GM19467 (cell line): ENCODE measurements around the gene RFXANK.
"Not testable (repeated sequence)": the region's sequence is repeated elsewhere in the genome, so short reads cannot be mapped to it uniquely, and the experiment has no call there.

Experiments used
- ATAC-seq: cut with Tn5 transposase; IDR thresholded peaks from one replicate; pipeline ENCODE4 v1.9.1; 2021; ENCODE audit warnings: mild to moderate bottlenecking, moderate library complexity; ENCODE audit not compliant: unreplicated experiment

The RFXANK gene

GRCh38 chr19:19192078-19192882, at the start of gene RFXANK, which contains the start of gene BORCS8:
Gene RFXANK, plus strand, starts transcription at chr19:19192258. Its CDS starts 1,689 bp downstream, at chr19:19193947.
Gene BORCS8, minus strand, starts transcription at chr19:19192152. Its CDS starts 35 bp downstream, at chr19:19192117.
- peak; percentile 75 for ATAC-seq

GRCh38 chr19:19142347-19142746, 49.7 kb upstream of the RFXANK start:
- ATAC-seq, result no peak

- ATAC-seq, result no peak
These were observed 46.8 kb upstream of the RFXANK start for GRCh38 chr19:19145281-19145680.

- no peak for ATAC-seq
These were observed 46.1 kb upstream of the RFXANK start for GRCh38 chr19:19145684-19146608.

GRCh38 chr19:19146865-19147264, 45.2 kb upstream of the RFXANK start:
- ATAC-seq, result no peak

GRCh38 chr19:19147344-19147743, 44.7 kb upstream of the RFXANK start:
- no peak for ATAC-seq

- ATAC-seq, result not testable (repeated sequence)
These were observed 43.6 kb upstream of the RFXANK start for GRCh38 chr19:19148504-19148903.

- no peak for ATAC-seq
These were observed 42.6 kb upstream of the RFXANK start for GRCh38 chr19:19149435-19149834.

- ATAC-seq, result no peak
These were observed 40.6 kb upstream of the RFXANK start for GRCh38 chr19:19151418-19151817.

GRCh38 chr19:19152668-19153384, 39.2 kb upstream of the RFXANK start:
- ATAC-seq, result no peak

GRCh38 chr19:19154768-19155494, 37.1 kb upstream of the RFXANK start:
- ATAC-seq, result no peak

GRCh38 chr19:19155495-19156219, 36.4 kb upstream of the RFXANK start:
- ATAC-seq, result peak; percentile 73

- ATAC-seq, result no peak
These were observed 34.2 kb upstream of the RFXANK start for GRCh38 chr19:19157808-19158207.

- no peak for ATAC-seq
These were observed 32.5 kb upstream of the RFXANK start for GRCh38 chr19:19159534-19159933.

- ATAC-seq, result no peak
These were observed 31.5 kb upstream of the RFXANK start for GRCh38 chr19:19160461-19161035.

GRCh38 chr19:19162495-19162894, 29.6 kb upstream of the RFXANK start:
- no peak for ATAC-seq

GRCh38 chr19:19165396-19165795, 26.7 kb upstream of the RFXANK start:
- ATAC-seq, result no peak

GRCh38 chr19:19167612-19168011, 24.4 kb upstream of the RFXANK start:
- ATAC-seq, result no peak
